Endodermal cell (in vitro differentiated cells): Measurements from ENCODE around the gene LRRC75B. TPM values are rescaled to one million over a fixed set of nuclear protein-coding genes. Genes with fewer than 3 reads are reported as not detected.
A peak's percentile ranks its signal among the peaks of the same experiment; 100 is the strongest.
"Not testable (repeated sequence)": the region's sequence is repeated elsewhere in the genome, so short reads cannot be mapped to it uniquely, and the experiment has no call there.

Experiments
- DNase-seq: peaks from one replicate; pipeline ENCODE4 v3.0.0-alpha.2; 2017
- H3K27ac ChIP-seq: 2 replicates; pipeline ENCODE4 v1.5.1; 2013; ENCODE audit warnings: mild to moderate bottlenecking, low read depth, low read length, moderate library complexity
- H3K27me3 ChIP-seq: 2 replicates; pipeline ENCODE4 v1.6.1; 2013; ENCODE audit warnings: mild to moderate bottlenecking, low read length, moderate library complexity; ENCODE audit not compliant: insufficient read depth, control insufficient read depth, poor library complexity, severe bottlenecking
- H3K36me3 ChIP-seq: 2 replicates; pipeline ENCODE4 v1.7.0; 2013; ENCODE audit warnings: mild to moderate bottlenecking, low read length, moderate library complexity; ENCODE audit not compliant: control insufficient read depth, insufficient read depth
- H3K4me1 ChIP-seq: one replicate; pipeline ENCODE4 v1.7.0; 2013; ENCODE audit warnings: low read length; ENCODE audit not compliant: control insufficient read depth, insufficient read depth
- H3K4me3 ChIP-seq: 2 replicates; pipeline ENCODE4 v1.5.1; 2013; ENCODE audit warnings: mild to moderate bottlenecking, low read length, moderate library complexity
- H3K9ac ChIP-seq: 2 replicates; pipeline ENCODE4 v1.6.1; 2013; ENCODE audit warnings: mild to moderate bottlenecking, low read length, moderate library complexity; ENCODE audit not compliant: poor library complexity, severe bottlenecking; ENCODE audit errors: extremely low read depth
- H3K9me3 ChIP-seq: 2 replicates; pipeline ENCODE4 v1.6.1; 2013; ENCODE audit warnings: mild to moderate bottlenecking, low read length, moderate library complexity; ENCODE audit not compliant: control insufficient read depth
- H3K27ac Mint-ChIP-seq: 2 replicates; pipeline ENCODE4 v1.8.0; 2020; ENCODE audit warnings: mixed read lengths
- H3K27me3 Mint-ChIP-seq: 2 replicates; pipeline ENCODE4 v1.8.0; 2021; ENCODE audit warnings: mild to moderate bottlenecking, mixed read lengths; ENCODE audit not compliant: insufficient read depth
- H3K36me3 Mint-ChIP-seq: 2 replicates; pipeline ENCODE4 v1.8.0; 2020; ENCODE audit warnings: low read depth, mixed read lengths
- H3K4me1 Mint-ChIP-seq: 2 replicates; pipeline ENCODE4 v1.8.0; 2020; ENCODE audit warnings: mixed read lengths
- H3K4me3 Mint-ChIP-seq: 2 replicates; pipeline ENCODE4 v1.8.0; 2020; ENCODE audit warnings: mild to moderate bottlenecking, moderate library complexity, mixed read lengths
- H3K9me3 Mint-ChIP-seq: 2 replicates; pipeline ENCODE4 v1.8.0; 2020; ENCODE audit warnings: mild to moderate bottlenecking, mixed read lengths
- WGBS, 2 experiments: methylation state at CpG; one replicate each; pipeline versions ENCODE4 v1.1.5 to v1.1.7; 2013; ENCODE audit warnings: missing lambda C conversion rate in 2 of 2, mixed read lengths in 1 of 2; ENCODE audit not compliant: insufficient coverage in 1 of 2, insufficient read length in 1 of 2; 5-methylcytosine and 5-hydroxymethylcytosine counted together
- total RNA-seq, 2 donors: library from RNA; stranded (reverse); fragmentation: NEBNext Ultra II Directional in 1 of 2; extraction: Animal tissue kit (Norgen Biotek cat#: 25700) in 1 of 2; gene quantifications; 2 replicates in 1 of 2; 3 replicates in 1 of 2; pipeline ENCODE4 v1.2.1, GENCODE V29; 2021
- TF ChIP-seq, protein P1 (sequence below): fragments of 200-600 bp; sonication (generic); conservative IDR thresholded peaks from 2 replicates; pipeline ENCODE4 v1.5.0; 2021; ENCODE audit warnings: antibody characterized with exemption, mild to moderate bottlenecking

The LRRC75B gene
- total RNA-seq, 2 donors from 2014 or later = 27.4 to 31.2 TPM

DNA sequence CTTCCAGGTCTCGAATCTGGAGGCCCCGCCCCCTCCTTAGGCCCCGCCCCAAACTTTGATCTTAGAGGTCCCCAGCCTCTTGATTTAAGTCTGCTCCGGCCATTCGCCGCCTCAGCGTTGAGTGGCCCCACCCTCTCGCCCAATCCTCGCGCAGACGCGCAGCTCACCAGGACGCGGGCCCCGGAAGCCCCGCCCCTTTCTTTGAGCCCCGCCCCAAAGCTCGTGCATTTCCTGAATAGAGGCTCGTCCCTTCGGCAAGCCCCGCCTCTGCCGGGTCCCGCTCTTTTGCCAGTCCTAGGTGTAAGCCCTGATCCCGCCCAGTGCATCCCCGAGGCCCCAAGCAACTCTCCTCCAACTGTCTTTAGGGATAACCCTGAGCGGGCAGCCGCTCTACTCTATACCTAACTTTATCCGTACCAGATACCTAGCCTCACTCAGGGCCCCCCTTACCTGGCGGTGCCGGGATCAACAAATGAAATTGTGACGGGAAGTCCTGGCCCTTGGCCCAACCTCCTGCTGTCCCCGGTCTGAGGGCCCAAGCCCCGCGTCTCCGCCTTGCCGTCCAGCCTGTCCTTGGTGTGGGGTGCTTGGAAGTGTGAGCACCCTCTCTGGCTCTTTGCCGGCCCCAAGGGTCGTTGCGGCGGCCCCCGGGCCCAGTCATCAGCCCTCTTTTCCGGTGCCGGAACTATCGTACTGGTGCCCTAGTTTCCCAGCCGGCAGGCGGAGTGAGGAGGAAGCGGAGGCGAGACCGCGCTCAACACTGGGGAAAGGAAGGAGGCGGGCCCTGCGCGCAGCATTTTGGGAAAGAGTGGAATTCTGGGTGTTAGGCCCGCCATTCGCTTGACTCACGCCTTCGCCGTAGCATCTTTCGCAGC, 37.5 kb downstream of the LRRC75B start, which contains the start of gene SNRPD3:
TSS of gene SNRPD3 (plus strand) at position 835 of the 875 bp plus-strand sequence. CDS start 1,676 bp downstream, outside the sequence.
- Histone ChIP-seq H3K4me1 (peaks cover 3% of the 10 kb centered on the region), H3K9me3 (no peaks in the 10 kb centered on the region), H3K4me3 (peak within 1 kb of the TSS; percentile 93), H3K9ac (peak within 1 kb of the TSS; percentile 92), H3K27me3 (no peaks in the 10 kb centered on the region), H3K27ac (peak within 1 kb of the TSS; percentile 91), H3K36me3 (peaks cover 28% of the 10 kb centered on the region)
- H3K4me3 Mint-ChIP-seq = peak within 1 kb of the TSS; percentile 99
- TF ChIP-seq, protein P1, sequence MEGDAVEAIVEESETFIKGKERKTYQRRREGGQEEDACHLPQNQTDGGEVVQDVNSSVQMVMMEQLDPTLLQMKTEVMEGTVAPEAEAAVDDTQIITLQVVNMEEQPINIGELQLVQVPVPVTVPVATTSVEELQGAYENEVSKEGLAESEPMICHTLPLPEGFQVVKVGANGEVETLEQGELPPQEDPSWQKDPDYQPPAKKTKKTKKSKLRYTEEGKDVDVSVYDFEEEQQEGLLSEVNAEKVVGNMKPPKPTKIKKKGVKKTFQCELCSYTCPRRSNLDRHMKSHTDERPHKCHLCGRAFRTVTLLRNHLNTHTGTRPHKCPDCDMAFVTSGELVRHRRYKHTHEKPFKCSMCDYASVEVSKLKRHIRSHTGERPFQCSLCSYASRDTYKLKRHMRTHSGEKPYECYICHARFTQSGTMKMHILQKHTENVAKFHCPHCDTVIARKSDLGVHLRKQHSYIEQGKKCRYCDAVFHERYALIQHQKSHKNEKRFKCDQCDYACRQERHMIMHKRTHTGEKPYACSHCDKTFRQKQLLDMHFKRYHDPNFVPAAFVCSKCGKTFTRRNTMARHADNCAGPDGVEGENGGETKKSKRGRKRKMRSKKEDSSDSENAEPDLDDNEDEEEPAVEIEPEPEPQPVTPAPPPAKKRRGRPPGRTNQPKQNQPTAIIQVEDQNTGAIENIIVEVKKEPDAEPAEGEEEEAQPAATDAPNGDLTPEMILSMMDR = peak; percentile 47
- peaks cover 21% of the 10 kb centered on the region for H3K4me1 Mint-ChIP-seq
- H3K36me3 Mint-ChIP-seq = peaks cover 22% of the 10 kb centered on the region
- 0% methylated on average over 25 to 59 of the region's 59 CpGs for WGBS, 2 experiments
- DNase-seq = peak; percentile 100
- H3K9me3 Mint-ChIP-seq = no peaks in the 10 kb centered on the region
- H3K27ac Mint-ChIP-seq = peak within 1 kb of the TSS; percentile 97
- no peaks in the 10 kb centered on the region for H3K27me3 Mint-ChIP-seq

DNA sequence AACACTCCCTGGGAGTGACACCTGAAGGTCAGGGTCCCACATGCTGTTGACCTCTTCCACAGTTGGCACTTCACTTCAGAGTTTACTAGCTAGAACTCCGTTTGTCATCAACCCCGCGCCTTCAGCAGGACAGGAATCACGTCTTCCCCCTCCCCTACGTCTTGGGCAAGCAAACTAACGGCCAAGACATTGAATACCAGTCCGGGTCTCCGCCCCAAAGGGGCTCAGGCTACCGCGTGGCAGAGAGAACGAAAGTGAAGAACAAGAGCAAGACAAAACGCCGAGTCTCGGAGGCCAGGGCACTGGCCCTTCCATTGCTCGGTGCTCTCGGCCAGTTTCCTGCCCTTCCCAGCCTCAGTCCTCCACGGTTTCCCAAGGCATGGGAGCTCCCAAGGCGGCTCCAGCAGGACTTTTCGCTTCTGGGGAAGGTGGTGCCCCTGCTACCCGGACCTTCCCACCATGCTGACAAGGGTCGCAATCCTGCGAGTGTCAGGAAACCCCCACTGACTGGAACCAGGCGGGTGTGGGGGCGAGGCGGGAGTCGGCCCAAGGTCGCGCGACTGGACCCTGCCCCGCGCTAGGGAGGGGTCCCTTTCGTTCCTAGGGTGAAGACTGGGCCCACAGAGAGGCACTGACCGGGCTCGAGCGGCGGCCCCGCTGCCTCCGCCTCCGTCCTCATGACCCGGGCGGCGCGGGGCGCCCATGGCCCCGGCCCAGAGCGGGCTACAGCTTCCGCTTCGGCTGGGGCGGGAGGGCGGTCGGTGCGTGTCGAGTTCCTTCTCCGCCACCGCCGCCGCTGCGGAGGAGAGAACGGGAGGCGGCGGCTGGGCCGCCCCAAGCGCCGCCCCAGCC, 38.3 kb downstream of the LRRC75B start, which contains the start of gene GUCD1:
TSS of gene GUCD1 (minus strand) at position 826 of the 852 bp plus-strand sequence. CDS start at position 679, 147 bp downstream.
- Mint-ChIP-seq H3K36me3 (peaks cover 21% of the 10 kb centered on the region), H3K27ac (peak within 1 kb of the TSS; percentile 97), H3K4me3 (peak within 1 kb of the TSS; percentile 99), H3K4me1 (peaks cover 21% of the 10 kb centered on the region), H3K9me3 (no peaks in the 10 kb centered on the region), H3K27me3 (no peaks in the 10 kb centered on the region)
- WGBS, 2 experiments = 1 to 2% methylated on average over 39 to 64 of the region's 64 CpGs
- no peaks in the 10 kb centered on the region for H3K9me3 ChIP-seq
- peak; percentile 68 for DNase-seq
- no peaks in the 10 kb centered on the region for H3K27me3 ChIP-seq
- peak within 1 kb of the TSS; percentile 91 for H3K27ac ChIP-seq
- H3K4me3 ChIP-seq = peak within 1 kb of the TSS; percentile 93
- peaks cover 3% of the 10 kb centered on the region for H3K4me1 ChIP-seq
- TF ChIP-seq, protein P1 = no peak
- peaks cover 28% of the 10 kb centered on the region for H3K36me3 ChIP-seq
- H3K9ac ChIP-seq = peak within 1 kb of the TSS; percentile 92

DNA sequence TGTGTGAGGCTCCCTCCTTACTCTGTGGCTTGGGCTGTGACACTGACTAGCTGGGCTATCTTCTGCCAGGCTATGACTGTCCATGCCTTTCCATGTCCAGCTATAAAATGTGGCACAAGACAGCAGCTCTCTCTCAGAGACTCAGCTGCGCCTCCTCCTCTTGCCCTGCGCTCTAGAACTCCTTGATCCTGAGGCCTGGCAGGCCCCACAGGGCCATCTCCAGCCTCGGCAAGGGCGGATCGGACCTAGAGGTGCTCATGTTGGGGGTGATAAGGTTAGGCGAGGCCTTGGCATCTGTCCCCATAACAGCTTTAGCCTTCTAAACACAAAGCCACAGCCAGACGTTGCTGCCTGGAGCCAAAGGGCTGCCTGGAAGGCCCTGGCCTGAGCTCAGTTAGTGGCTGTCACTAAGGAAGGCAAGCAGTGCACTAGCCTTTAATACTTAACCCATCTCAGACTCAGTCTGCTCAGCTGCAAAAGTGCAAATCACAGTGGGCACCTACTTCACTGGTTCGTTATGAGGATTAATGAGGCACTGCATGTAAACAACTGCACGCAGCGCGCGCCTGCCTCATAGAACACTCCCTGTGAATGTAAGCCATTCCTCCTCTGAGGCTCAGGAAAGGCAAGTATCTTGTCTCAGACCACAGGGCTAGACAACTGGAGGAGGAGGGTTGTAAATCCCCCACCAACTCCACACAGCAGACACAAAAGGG, 39.1 kb downstream of the LRRC75B start:
- Mint-ChIP-seq H3K27me3 (no peaks in the 10 kb centered on the region), H3K27ac (peak overlapping the region; percentile 87), H3K4me1 (peaks cover 21% of the 10 kb centered on the region), H3K4me3 (peak overlapping the region; percentile 99), H3K36me3 (peaks cover 19% of the 10 kb centered on the region), H3K9me3 (no peaks in the 10 kb centered on the region)
- TF ChIP-seq, protein P1 = no peak
- H3K9me3 ChIP-seq = no peaks in the 10 kb centered on the region
- no peak for DNase-seq
- H3K9ac ChIP-seq = peak overlapping the region; percentile 73
- peaks cover 20% of the 10 kb centered on the region for H3K36me3 ChIP-seq
- H3K27me3 ChIP-seq = no peaks in the 10 kb centered on the region
- peak overlapping the region; percentile 88 for H3K4me3 ChIP-seq
- H3K4me1 ChIP-seq = peaks cover 3% of the 10 kb centered on the region
- no peak overlapping the region for H3K27ac ChIP-seq
- WGBS, 2 experiments = 80 to 88% methylated on average over 1 to 11 of the region's 12 CpGs

DNA sequence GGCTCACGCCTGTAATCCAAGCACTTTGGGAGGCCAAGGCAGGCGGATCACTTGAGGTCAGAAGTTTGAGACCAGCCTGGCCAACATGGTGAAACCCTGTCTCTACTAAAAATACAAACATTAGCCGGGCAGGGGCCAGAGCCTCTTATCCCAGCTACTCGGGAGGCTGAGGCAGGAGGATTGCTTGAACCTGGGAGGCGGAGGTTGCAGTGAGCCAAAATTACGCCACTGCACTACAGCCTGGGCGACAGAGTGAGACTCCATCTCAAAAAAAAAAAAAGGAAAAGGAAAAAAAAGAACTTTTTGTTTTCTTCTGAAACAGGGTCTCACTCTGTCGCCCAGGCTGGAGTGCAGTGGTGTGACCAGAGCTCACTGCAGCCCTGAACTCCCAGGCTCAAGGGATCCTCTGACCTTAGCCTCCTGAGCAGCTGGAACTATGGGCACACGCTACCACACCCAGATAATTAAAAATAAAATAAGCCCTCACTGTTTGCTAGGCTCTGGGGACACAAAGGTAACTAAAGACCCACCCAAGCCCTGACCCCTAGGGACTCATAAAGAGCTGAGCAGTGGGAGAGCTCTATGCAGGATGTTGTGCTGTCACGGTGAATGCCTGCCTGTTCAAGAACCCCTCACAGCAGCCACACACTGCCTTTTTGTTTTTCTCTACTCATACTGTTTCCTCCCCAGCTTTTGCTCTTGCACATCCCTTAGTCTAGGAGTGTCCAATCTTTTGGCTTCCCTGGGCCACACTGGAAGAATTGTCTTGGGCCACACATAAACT, 40.2 kb downstream of the LRRC75B start:
- H3K27ac Mint-ChIP-seq, H3K4me3 ChIP-seq, DNase-seq, H3K27me3 ChIP-seq, H3K4me1 ChIP-seq, H3K9me3 Mint-ChIP-seq, H3K27me3 Mint-ChIP-seq, H3K9me3 ChIP-seq, H3K27ac ChIP-seq, H3K9ac ChIP-seq: not testable (repeated sequence)
- peak overlapping the region; percentile 99 for H3K4me3 Mint-ChIP-seq
- peaks cover 11% of the 10 kb centered on the region for H3K36me3 ChIP-seq
- H3K4me1 Mint-ChIP-seq = peaks cover 21% of the 10 kb centered on the region
- peaks cover 18% of the 10 kb centered on the region for H3K36me3 Mint-ChIP-seq
- 91 to 96% methylated on average over 5 to 10 of the region's 10 CpGs for WGBS, 2 experiments
